H1 (cell line): ENCODE data around the gene AIFM2. TPM values are rescaled to one million over a fixed set of nuclear protein-coding genes. Genes with fewer than 3 reads are reported as not detected.
A peak's percentile ranks its signal among the peaks of the same experiment; 100 is the strongest.

Experiments used
- CTCF ChIA-PET: fragments of 300-600 bp; sonication (Branson Sonifier 250); formaldehyde crosslinking; loops from one replicate; lab custom pipeline; 2021; ENCODE audit not compliant: partially characterized antibody; lab: Charles Lee
- POLR2A ChIA-PET: fragments of 300-600 bp; sonication (Branson Sonifier 250); formaldehyde crosslinking; loops from one replicate; lab custom pipeline; 2021; ENCODE audit warnings: inconsistent platforms; ENCODE audit not compliant: partially characterized antibody; lab: Charles Lee
- DNase-seq, 2 experiments: peaks; one replicate each; pipeline versions ENCODE4 v3.0.0 to v3.0.0-alpha.2; 2010 to 2022; ENCODE audit warnings: low spot score in 2 of 2, low read depth in 1 of 2, mixed read lengths in 1 of 2
- FAIRE-seq: peaks from 2 replicates; lab custom pipeline; 2011; peaks lifted over from hg19 to GRCh38; lab: Jason Lieb, UNC
- H2AFZ ChIP-seq: 2 replicates; pipeline ENCODE4 v1.8.1; 2012; ENCODE audit warnings: low read length, inconsistent platforms
- H2AK5ac ChIP-seq: 2 replicates; pipeline ENCODE4 v1.6.1; 2013; ENCODE audit warnings: low read depth, low read length
- H2BK120ac ChIP-seq: replicated peaks from 2 replicates; pipeline ENCODE3; 2013; ENCODE audit warnings: low read depth, low read length, inconsistent platforms
- H2BK12ac ChIP-seq: 2 replicates; pipeline ENCODE4 v1.6.1; 2013; ENCODE audit warnings: low read depth, low read length
- H2BK15ac ChIP-seq: 2 replicates; pipeline ENCODE4 v1.6.1; 2013; ENCODE audit warnings: low read length
- H2BK20ac ChIP-seq: 2 replicates; pipeline ENCODE4 v1.6.1; 2013; ENCODE audit warnings: low read length
- H2BK5ac ChIP-seq: 2 replicates; pipeline ENCODE4 v1.6.1; 2013; ENCODE audit warnings: low read depth, low read length
- H3K14ac ChIP-seq: 2 replicates; pipeline ENCODE4 v1.6.1; 2013; ENCODE audit warnings: inconsistent platforms; ENCODE audit not compliant: insufficient read length
- H3K18ac ChIP-seq: 2 replicates; pipeline ENCODE4 v1.6.1; 2013; ENCODE audit warnings: low read length; ENCODE audit errors: extremely low read depth
- H3K23ac ChIP-seq: 2 replicates; pipeline ENCODE4 v1.6.1; 2013; ENCODE audit warnings: inconsistent platforms; ENCODE audit not compliant: insufficient read length
- H3K23me2 ChIP-seq: 2 replicates; pipeline ENCODE4 v1.6.1; 2013; ENCODE audit warnings: low read depth, low read length
- H3K27ac ChIP-seq: 2 replicates; pipeline ENCODE4 v1.6.1; 2011; ENCODE audit warnings: low read depth, low read length, inconsistent platforms
- H3K27me3 ChIP-seq, 4 experiments: replicated peaks in 1 of 4; 1 replicate in 1 of 4; 2 replicates in 3 of 4; pipeline versions ENCODE4 v1.6.1 to v1.8.1; 2011 to 2013; ENCODE audit warnings: low read length in 3 of 4, mild to moderate bottlenecking in 3 of 4, inconsistent platforms in 2 of 4, mixed read lengths in 2 of 4, moderate library complexity in 1 of 4; ENCODE audit not compliant: control insufficient read depth in 3 of 4, insufficient read depth in 3 of 4; ENCODE audit errors: extremely low read depth in 1 of 4
- H3K36me3 ChIP-seq, 4 experiments: 2 replicates each; pipeline versions ENCODE4 v1.6.1 to v1.8.1; 2011 to 2013; ENCODE audit warnings: mild to moderate bottlenecking in 4 of 4, low read length in 3 of 4, moderate library complexity in 2 of 4, control low read depth in 1 of 4, inconsistent platforms in 1 of 4; ENCODE audit not compliant: insufficient read depth in 4 of 4, control insufficient read depth in 2 of 4
- H3K4ac ChIP-seq: replicated peaks from 2 replicates; pipeline ENCODE3; 2013; ENCODE audit warnings: low read length, low read depth, mixed read lengths, inconsistent platforms; ENCODE audit not compliant: insufficient read length
- H3K4me1 ChIP-seq, 4 experiments: replicated peaks in 1 of 4; 1 replicate in 1 of 4; 2 replicates in 3 of 4; pipeline versions ENCODE4 v1.6.1 to v1.8.1; 2011 to 2013; ENCODE audit warnings: low read length in 3 of 4, inconsistent platforms in 2 of 4, mixed read lengths in 1 of 4; ENCODE audit not compliant: insufficient read depth in 4 of 4, control insufficient read depth in 3 of 4
- H3K4me2 ChIP-seq, 2 experiments: 2 replicates each; pipeline versions ENCODE4 v1.6.1 to v1.8.1; 2011 to 2013; ENCODE audit warnings: low read depth in 2 of 2, low read length in 2 of 2, control low read depth in 1 of 2, inconsistent platforms in 1 of 2, mild to moderate bottlenecking in 1 of 2; ENCODE audit not compliant: insufficient read depth in 1 of 2
- H3K4me3 ChIP-seq, 4 experiments: fragments of 200-600, 300-600 bp in 1 of 4; sonication (generic), shearing (Covaris generic), sonication (Bioruptor Twin) in 1 of 4; 2 replicates each; pipeline versions ENCODE4 v1.5.1 to v1.8.1; 2011 to 2016; ENCODE audit warnings: low read length in 4 of 4, low read depth in 3 of 4, control low read depth in 2 of 4, inconsistent platforms in 2 of 4, mild to moderate bottlenecking in 2 of 4, mixed read lengths in 1 of 4, moderate library complexity in 1 of 4; ENCODE audit not compliant: insufficient read depth in 2 of 4; ENCODE audit errors: extremely low read depth in 1 of 4
- H3K56ac ChIP-seq: replicated peaks from 2 replicates; pipeline ENCODE3; 2013; ENCODE audit warnings: low read depth, mild to moderate bottlenecking, mixed read lengths, low read length, inconsistent platforms; ENCODE audit not compliant: insufficient read length
- H3K79me1 ChIP-seq: 2 replicates; pipeline ENCODE4 v1.6.1; 2013; ENCODE audit warnings: low read depth, low read length, control low read depth
- H3K79me2 ChIP-seq, 2 experiments: 2 replicates each; pipeline versions ENCODE4 v1.6.1 to v1.8.1; 2012 to 2013; ENCODE audit warnings: low read length in 2 of 2, mild to moderate bottlenecking in 2 of 2, inconsistent platforms in 1 of 2; ENCODE audit not compliant: insufficient read depth in 2 of 2, control insufficient read depth in 1 of 2
- H3K9ac ChIP-seq, 4 experiments: replicated peaks in 1 of 4; 1 replicate in 1 of 4; 2 replicates in 3 of 4; pipeline versions ENCODE4 v1.6.1 to v1.8.1; 2011 to 2013; ENCODE audit warnings: low read depth in 3 of 4, low read length in 3 of 4, control low read depth in 2 of 4, mild to moderate bottlenecking in 2 of 4, moderate library complexity in 2 of 4, inconsistent platforms in 1 of 4; ENCODE audit errors: extremely low read depth in 1 of 4
- H3K9me3 ChIP-seq, 2 experiments: 2 replicates each; pipeline versions ENCODE4 v1.6.1 to v1.8.1; 2012 to 2013; ENCODE audit warnings: mild to moderate bottlenecking in 2 of 2, moderate library complexity in 2 of 2, control low read depth in 1 of 2, inconsistent platforms in 1 of 2, low read depth in 1 of 2, low read length in 1 of 2, mixed read lengths in 1 of 2; ENCODE audit not compliant: insufficient read depth in 2 of 2
- H4K20me1 ChIP-seq, 2 experiments: replicated peaks in 1 of 2; 2 replicates each; pipeline versions ENCODE3 to v1.8.1; 2011 to 2013; ENCODE audit warnings: inconsistent platforms in 2 of 2, low read length in 2 of 2, mild to moderate bottlenecking in 1 of 2; ENCODE audit not compliant: insufficient read depth in 2 of 2, control insufficient read depth in 1 of 2
- H4K5ac ChIP-seq: 2 replicates; pipeline ENCODE4 v1.6.1; 2013; ENCODE audit warnings: low read length, low read depth, mixed read lengths, inconsistent platforms; ENCODE audit not compliant: insufficient read length
- H4K8ac ChIP-seq: 2 replicates; pipeline ENCODE4 v1.8.0; 2013; ENCODE audit warnings: mild to moderate bottlenecking, moderate library complexity, low read length, inconsistent platforms; ENCODE audit not compliant: insufficient read depth; ENCODE audit errors: extremely low read depth
- H4K91ac ChIP-seq: replicated peaks from 2 replicates; pipeline ENCODE3; 2013; ENCODE audit warnings: low read length, mixed read lengths, inconsistent platforms; ENCODE audit not compliant: insufficient read length
- CBX8 ChIP-seq: fragments of 300-800, 300-1000 bp; sonication (generic); IDR thresholded peaks from 2 replicates; pipeline ENCODE4 v1.7.1; 2016; ENCODE audit warnings: low read depth, low read length, borderline replicate concordance
- KDM1A ChIP-seq: fragments of 200-600, 300-600 bp; sonication (generic); IDR thresholded peaks from 2 replicates; pipeline ENCODE4 v1.7.1; 2016; ENCODE audit warnings: mild to moderate bottlenecking, low read length, borderline replicate concordance
- NANOG ChIP-seq: IDR thresholded peaks from 2 replicates; pipeline ENCODE4 v1.6.1; 2011; ENCODE audit warnings: low read length, low read depth, mild to moderate bottlenecking, inconsistent platforms; ENCODE audit not compliant: insufficient read depth, poor library complexity, severe bottlenecking
- PHF8 ChIP-seq: fragments of 200-600 bp; sonication (generic); conservative IDR thresholded peaks from 2 replicates; pipeline ENCODE4 v1.7.1; 2012; ENCODE audit warnings: low read depth, mild to moderate bottlenecking, inconsistent platforms, low read length, moderate library complexity
- POU5F1 ChIP-seq: IDR thresholded peaks from 2 replicates; pipeline ENCODE4 v1.6.1; 2011; ENCODE audit warnings: low read depth, mild to moderate bottlenecking, low read length, moderate library complexity
- RNF2 ChIP-seq: fragments of 200-900, 300-1000 bp; sonication (generic); IDR thresholded peaks from 2 replicates; pipeline ENCODE4 v1.7.1; 2016; ENCODE audit warnings: borderline replicate concordance, low read depth, mild to moderate bottlenecking, antibody characterized with exemption, low read length; ENCODE audit not compliant: poor library complexity, severe bottlenecking; ENCODE audit errors: missing control alignments
- SIN3A ChIP-seq, 2 experiments: IDR thresholded peaks in 1 of 2; conservative IDR thresholded peaks in 1 of 2; 2 replicates each; pipeline ENCODE4 v1.6.1; 2011 to 2012; ENCODE audit warnings: low read length in 2 of 2, improper control_type of control experiment in 1 of 2, low read depth in 1 of 2, mild to moderate bottlenecking in 1 of 2
- TAF7 ChIP-seq: optimal IDR thresholded peaks from 2 replicates; pipeline ENCODE3; 2011; ENCODE audit warnings: low read depth, mild to moderate bottlenecking, inconsistent platforms, low read length, moderate library complexity, borderline replicate concordance
- TBP ChIP-seq: IDR thresholded peaks from 2 replicates; pipeline ENCODE4 v1.6.1; 2011; ENCODE audit warnings: low read depth, low read length, improper control_type of control experiment
- WGBS, 2 experiments: shearing (Covaris generic) in 1 of 2; methylation state at CpG; one replicate each; pipeline versions ENCODE4 v1.1.6 to v1.1.7; 2013 to 2015; ENCODE audit warnings: low lambda C conversion rate in 2 of 2, mixed read lengths in 2 of 2, inconsistent platforms in 1 of 2, low coverage in 1 of 2, missing lambda C conversion rate in 1 of 2; ENCODE audit not compliant: insufficient replicate concordance in 2 of 2, insufficient coverage in 1 of 2, insufficient read length in 1 of 2; ENCODE audit errors: extremely low coverage in 1 of 2, missing lambda C conversion rate in 1 of 2; 5-methylcytosine and 5-hydroxymethylcytosine counted together
- polyA plus RNA-seq, 7 experiments: library from polyadenylated mRNA; depleted of rRNA in 3 of 7; stranded (reverse) in 5 of 7; unstranded in 2 of 7; fragments of >200 nt in 5 of 7; fragments of 200-250 nt in 2 of 7; gene quantifications; 1 replicate in 5 of 7; 2 replicates in 1 of 7; 4 replicates in 1 of 7; pipeline versions ENCODE4 v1.2.1 to v1.2.3, GENCODE V29; 2011 to 2013; ENCODE audit warnings: missing spikeins in 2 of 7, mixed read lengths in 2 of 7
- total RNA-seq: library from RNA; stranded (reverse); fragmentation: NEBNext Ultra II Directional; extraction: Animal tissue kit (Norgen Biotek cat#: 25700); gene quantifications from 2 replicates; pipeline ENCODE4 v1.2.1, GENCODE V29; 2021
- TF ChIP-seq, protein P1 (sequence below), 3 experiments: IDR thresholded peaks; 1 replicate in 2 of 3; 2 replicates in 1 of 3; pipeline versions ENCODE4 v1.5.1 to v1.6.1; 2011; ENCODE audit warnings: low read length in 3 of 3, mild to moderate bottlenecking in 3 of 3, inconsistent platforms in 2 of 3, low read depth in 1 of 3, moderate library complexity in 1 of 3; ENCODE audit not compliant: insufficient read depth in 1 of 3; ENCODE audit errors: control extremely low read depth in 1 of 3

The AIFM2 gene
- total and polyA plus RNA-seq, 2 of the 8 experiments (the other 6 are each of a cell fraction or from before 2014, with no cell fraction given): 4.0 TPM

DNA sequence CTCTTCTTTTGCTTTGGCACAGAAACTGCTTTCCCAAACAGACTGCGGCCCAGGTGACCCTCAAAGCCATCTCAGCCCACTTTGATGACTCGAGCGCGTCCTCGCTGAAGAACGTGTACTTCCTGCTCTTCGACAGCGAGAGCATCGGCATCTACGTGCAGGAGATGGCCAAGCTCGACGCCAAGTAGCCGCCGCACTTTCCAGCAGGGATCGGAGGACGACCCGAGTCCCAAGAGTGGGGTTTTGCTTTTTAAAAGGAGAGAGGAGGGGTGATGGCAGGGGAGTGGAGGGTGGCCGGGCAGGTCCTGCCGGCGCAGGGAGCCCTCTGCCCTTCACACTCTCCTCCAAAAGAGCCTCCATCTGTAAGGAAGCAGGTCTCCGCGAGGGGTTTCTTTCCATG, 21.1 kb downstream of the AIFM2 start:
- Histone ChIP-seq H3K56ac (no peak overlapping the region), H3K79me2 (no peaks in the 10 kb centered on the region), H4K8ac (0 out of 2 replicates have a peak overlapping the region, but pooled peaks have one; percentile 65), H3K79me1 (no peaks in the 10 kb centered on the region), H3K4me1 (peaks cover 0 to 2% (median under 1%) of the 10 kb centered on the region in 4 experiments; a peak in 2 of 7 replicates), H3K23me2 (no peaks in the 10 kb centered on the region), H3K27me3 (no peaks in the 10 kb centered on the region), H2AFZ (no peak overlapping the region), H3K9me3 (no peaks in the 10 kb centered on the region), H3K36me3 (no peaks in the 10 kb centered on the region; a peak in 1 of 8 replicates), H2BK120ac (no peak overlapping the region), H2BK5ac (no peak overlapping the region), H2BK12ac (no peak overlapping the region), H3K18ac (no peak overlapping the region), H2AK5ac (no peak overlapping the region), H3K4me3 (no peak overlapping the region), H3K4me2 (no peak overlapping the region), H3K4ac (no peak overlapping the region), H2BK15ac (no peak overlapping the region), H4K91ac (no peak overlapping the region), H4K5ac (no peak overlapping the region), H3K23ac (no peak overlapping the region), H3K14ac (no peak overlapping the region), H3K9ac (no peak overlapping the region), H3K27ac (no peak overlapping the region), H2BK20ac (no peak overlapping the region), H4K20me1 (peaks cover 0 to 4% of the 10 kb centered on the region in 2 experiments)
- CTCF ChIA-PET: interaction anchor here (8.9 to 13.4 kb wide), 2 partner anchors 8 to 19 kb away, joined by 90 to 155 read pairs; no protein-coding TSS in a partner anchor
- FAIRE-seq (no peak), DNase-seq (no peak)
- POLR2A ChIA-PET: no interaction called here
- WGBS, 2 experiments: 92% methylated on average over 22 of the region's 22 CpGs; no CpG with 5 or more reads in 1 of the 2 experiments
- no peak for TF ChIP-seq SIN3A (conservative IDR thresholded peaks at IDR 0.05 in 1 of 2, IDR thresholded peaks at IDR 0.05 in 1 of 2; ENCODE audit: low read depth in 1 of 2, low read length in 2 of 2)
- no peak for TF ChIP-seq POU5F1
- no peak for TF ChIP-seq TAF7
- no peak for TF ChIP-seq RNF2
- TF ChIP-seq PHF8: no peak
- TF ChIP-seq, protein P1, sequence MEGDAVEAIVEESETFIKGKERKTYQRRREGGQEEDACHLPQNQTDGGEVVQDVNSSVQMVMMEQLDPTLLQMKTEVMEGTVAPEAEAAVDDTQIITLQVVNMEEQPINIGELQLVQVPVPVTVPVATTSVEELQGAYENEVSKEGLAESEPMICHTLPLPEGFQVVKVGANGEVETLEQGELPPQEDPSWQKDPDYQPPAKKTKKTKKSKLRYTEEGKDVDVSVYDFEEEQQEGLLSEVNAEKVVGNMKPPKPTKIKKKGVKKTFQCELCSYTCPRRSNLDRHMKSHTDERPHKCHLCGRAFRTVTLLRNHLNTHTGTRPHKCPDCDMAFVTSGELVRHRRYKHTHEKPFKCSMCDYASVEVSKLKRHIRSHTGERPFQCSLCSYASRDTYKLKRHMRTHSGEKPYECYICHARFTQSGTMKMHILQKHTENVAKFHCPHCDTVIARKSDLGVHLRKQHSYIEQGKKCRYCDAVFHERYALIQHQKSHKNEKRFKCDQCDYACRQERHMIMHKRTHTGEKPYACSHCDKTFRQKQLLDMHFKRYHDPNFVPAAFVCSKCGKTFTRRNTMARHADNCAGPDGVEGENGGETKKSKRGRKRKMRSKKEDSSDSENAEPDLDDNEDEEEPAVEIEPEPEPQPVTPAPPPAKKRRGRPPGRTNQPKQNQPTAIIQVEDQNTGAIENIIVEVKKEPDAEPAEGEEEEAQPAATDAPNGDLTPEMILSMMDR (IDR thresholded peaks at IDR 0.05; ENCODE audit: control extremely low read depth in 1 of 3, insufficient read depth in 1 of 3, low read depth in 1 of 3, low read length in 3 of 3): no peak
- TF ChIP-seq KDM1A: no peak
- no peak for TF ChIP-seq NANOG
- no peak for TF ChIP-seq TBP
- no peak for TF ChIP-seq CBX8
